G401 (cell line): ENCODE data around the gene TJP1. TPM values are rescaled to one million over a fixed set of nuclear protein-coding genes. Genes with fewer than 3 reads are reported as not detected.
A peak's percentile ranks its signal among the peaks of the same experiment; 100 is the strongest.
"Not testable (repeated sequence)": the region's sequence is repeated elsewhere in the genome, so short reads cannot be mapped to it uniquely, and the experiment has no call there.

Experiments
- DNase-seq: peaks from one replicate; pipeline ENCODE4 v3.0.0-alpha.2; 2015; ENCODE audit warnings: low spot score
- in situ Hi-C: cut with HindIII; loops from 2 replicates; pipeline ENCODE4 v1.10.0; 2016; ENCODE audit warnings: low sequenced_read_pairs, mixed read lengths
- total RNA-seq: library from RNA; depleted of rRNA; stranded (reverse); fragments of >200 nt; shearing (Covaris generic); gene quantifications from 2 replicates; pipeline ENCODE4 v1.2.3, GENCODE V29; 2014

The TJP1 gene
- total RNA-seq, 1 experiment from 2014 or later = 59.5 TPM

- in situ Hi-C loops = no loop called here
- DNase-seq = no peak
Measured at GRCh38 chr15:29842290-29842689, 20.0 kb upstream of the TJP1 start.

- no peak for DNase-seq
- in situ Hi-C loops = no loop called here
Measured at GRCh38 chr15:29840926-29841325, 18.7 kb upstream of the TJP1 start.

- in situ Hi-C loops = no loop called here
- DNase-seq = no peak
Measured at GRCh38 chr15:29840054-29840453, 17.8 kb upstream of the TJP1 start.

- no peak for DNase-seq
- in situ Hi-C loops = no loop called here
Measured at GRCh38 chr15:29838352-29839010, 16.2 kb upstream of the TJP1 start.

- no peak for DNase-seq
- in situ Hi-C loops = no loop called here
Measured at GRCh38 chr15:29835301-29835700, 13.0 kb upstream of the TJP1 start.

- no peak for DNase-seq
- in situ Hi-C loops = no loop called here
Measured at GRCh38 chr15:29832709-29833108, 10.4 kb upstream of the TJP1 start.

- no peak for DNase-seq
- in situ Hi-C loops = no loop called here
Measured at GRCh38 chr15:29826908-29827820, 4.9 kb upstream of the TJP1 start.

GRCh38 chr15:29825227-29825626, 3.0 kb upstream of the TJP1 start:
- no peak for DNase-seq
- in situ Hi-C loops = no loop called here

GRCh38 chr15:29822684-29823459, 604 bp upstream of the TJP1 start:
- peak; percentile 56 for DNase-seq
- in situ Hi-C loops = no loop called here

- in situ Hi-C loops = no loop called here
- peak; percentile 29 for DNase-seq
Measured at GRCh38 chr15:29821416-29822099, 710 bp downstream of the TJP1 start.

- DNase-seq = no peak
- in situ Hi-C loops = no loop called here
Measured at GRCh38 chr15:29820394-29821154, 1.7 kb downstream of the TJP1 start.

GRCh38 chr15:29819979-29820378, 2.3 kb downstream of the TJP1 start:
- DNase-seq = no peak
- in situ Hi-C loops = no loop called here

- in situ Hi-C loops = no loop called here
- DNase-seq = no peak
Measured at GRCh38 chr15:29818141-29818540, 4.1 kb downstream of the TJP1 start.

GRCh38 chr15:29817455-29817854, 4.8 kb downstream of the TJP1 start:
- DNase-seq, in situ Hi-C loops: not testable (repeated sequence)

- in situ Hi-C loops = no loop called here
Measured at GRCh38 chr15:29815000-29815710, 7.1 kb downstream of the TJP1 start.

GRCh38 chr15:29813009-29813408, 9.3 kb downstream of the TJP1 start:
- in situ Hi-C loops = no loop called here
- no peak for DNase-seq

More at GRCh38 chr15:29815000-29815710, 7.1 kb downstream of the TJP1 start:
- no peak for DNase-seq

- in situ Hi-C loops = no loop called here
- DNase-seq = no peak
Measured at GRCh38 chr15:29812384-29812694, 9.9 kb downstream of the TJP1 start.

GRCh38 chr15:29811691-29812383, 10.4 kb downstream of the TJP1 start:
- in situ Hi-C loops = no loop called here
- no peak for DNase-seq
